ENCODE data around the gene ST6GALNAC5. TPM values are rescaled to one million over a fixed set of nuclear protein-coding genes. Genes with fewer than 3 reads are reported as not detected.
"Not testable (repeated sequence)": the region's sequence is repeated elsewhere in the genome, so short reads cannot be mapped to it uniquely, and the experiment has no call there.

Gene ST6GALNAC5
- total RNA-seq, 4 donors from 2014 or later, result 1.8 to 5.1 (median 3.7) TPM; not detected in 1

- Histone ChIP-seq H3K27me3 (no peaks in the 10 kb centered on the region), H3K9me3 (no peaks in the 10 kb centered on the region), H3K4me1 (no peaks in the 10 kb centered on the region), H3K4me3 (no peak overlapping the region), H3K27ac (no peak overlapping the region), H3K36me3 (no peaks in the 10 kb centered on the region)
- TF ChIP-seq POLR2A (IDR thresholded peaks at IDR 0.05) (no peak), CTCF (IDR thresholded peaks at IDR 0.05) (no peak)
- no peak for DNase-seq
These were observed 9.5 kb downstream of the ST6GALNAC5 start for GRCh38 chr1:76876655-76877395.

GRCh38 chr1:76879014-76879413, 11.7 kb downstream of the ST6GALNAC5 start:
- not testable (repeated sequence) for DNase-seq, H3K4me1 ChIP-seq

GRCh38 chr1:76881762-76882161, 14.5 kb downstream of the ST6GALNAC5 start:
- Histone ChIP-seq H3K9me3 (no peaks in the 10 kb centered on the region), H3K4me3 (no peak overlapping the region), H3K27me3 (no peaks in the 10 kb centered on the region), H3K36me3 (no peaks in the 10 kb centered on the region), H3K4me1 (no peaks in the 10 kb centered on the region), H3K27ac (no peak overlapping the region)
- no peak for DNase-seq
- TF ChIP-seq POLR2A (IDR thresholded peaks at IDR 0.05) (no peak), CTCF (IDR thresholded peaks at IDR 0.05) (no peak)

More at GRCh38 chr1:76879014-76879413, 11.7 kb downstream of the ST6GALNAC5 start:
- not testable (repeated sequence) for H3K4me3 ChIP-seq, H3K27me3 ChIP-seq, H3K36me3 ChIP-seq, H3K27ac ChIP-seq, H3K9me3 ChIP-seq

GRCh38 chr1:76891931-76892622, 24.8 kb downstream of the ST6GALNAC5 start:
- peak overlapping the region in 1 of 4 donors; percentile 23 for H3K27ac ChIP-seq
- no peaks in the 10 kb centered on the region for H3K9me3 ChIP-seq
- no peaks in the 10 kb centered on the region for H3K4me1 ChIP-seq
- no peaks in the 10 kb centered on the region for H3K36me3 ChIP-seq
- TF ChIP-seq CTCF (IDR thresholded peaks at IDR 0.05) (no peak), POLR2A (IDR thresholded peaks at IDR 0.05) (no peak)
- DNase-seq, result no peak
- H3K27me3 ChIP-seq, result no peaks in the 10 kb centered on the region
- no peak overlapping the region for H3K4me3 ChIP-seq

GRCh38 chr1:76892675-76893074, 25.4 kb downstream of the ST6GALNAC5 start:
- TF ChIP-seq CTCF (IDR thresholded peaks at IDR 0.05) (no peak), POLR2A (IDR thresholded peaks at IDR 0.05) (no peak)
- no peak overlapping the region for H3K4me3 ChIP-seq
- no peak for DNase-seq
- H3K9me3 ChIP-seq, result no peaks in the 10 kb centered on the region
- peak overlapping the region in 1 of 4 donors; percentile 23 for H3K27ac ChIP-seq
- no peaks in the 10 kb centered on the region for H3K27me3 ChIP-seq
- H3K36me3 ChIP-seq, result no peaks in the 10 kb centered on the region
- no peaks in the 10 kb centered on the region for H3K4me1 ChIP-seq

GRCh38 chr1:76901158-76901767, 34.0 kb downstream of the ST6GALNAC5 start:
- H3K4me1 ChIP-seq, result no peaks in the 10 kb centered on the region
- no peaks in the 10 kb centered on the region for H3K36me3 ChIP-seq
- H3K27me3 ChIP-seq, result no peaks in the 10 kb centered on the region
- H3K27ac ChIP-seq, result no peak overlapping the region
- peak in 3 of 6 experiments; percentile 32 to 37 (median 32) for TF ChIP-seq CTCF (IDR thresholded peaks at IDR 0.05)
- no peak for TF ChIP-seq POLR2A (IDR thresholded peaks at IDR 0.05)
- H3K9me3 ChIP-seq, result no peaks in the 10 kb centered on the region
- H3K4me3 ChIP-seq, result no peak overlapping the region
- no peak for DNase-seq

Measured in Peyer's patch (tissue), 4 donors.